Purkinje cell (primary cell): Measurements from ENCODE around the gene NT5DC1. TPM values are rescaled to one million over a fixed set of nuclear protein-coding genes. Genes with fewer than 3 reads are reported as not detected.

Experiments
- polyA plus RNA-seq: library from polyadenylated mRNA; unstranded; fragments of >200 nt; fragmentation: Nextera tagmentation; gene quantifications from 2 replicates; pipeline ENCODE4 v1.2.1, GENCODE V29; 2014

The NT5DC1 gene
- polyA plus RNA-seq: 21.5 and 31.7 TPM in 2 replicates

GRCh38 chr6:116100419-116101301, at the start of gene NT5DC1:
Gene NT5DC1, plus strand, starts transcription at chr6:116100853. Its CDS starts 78 bp downstream, at chr6:116100931.

DNA sequence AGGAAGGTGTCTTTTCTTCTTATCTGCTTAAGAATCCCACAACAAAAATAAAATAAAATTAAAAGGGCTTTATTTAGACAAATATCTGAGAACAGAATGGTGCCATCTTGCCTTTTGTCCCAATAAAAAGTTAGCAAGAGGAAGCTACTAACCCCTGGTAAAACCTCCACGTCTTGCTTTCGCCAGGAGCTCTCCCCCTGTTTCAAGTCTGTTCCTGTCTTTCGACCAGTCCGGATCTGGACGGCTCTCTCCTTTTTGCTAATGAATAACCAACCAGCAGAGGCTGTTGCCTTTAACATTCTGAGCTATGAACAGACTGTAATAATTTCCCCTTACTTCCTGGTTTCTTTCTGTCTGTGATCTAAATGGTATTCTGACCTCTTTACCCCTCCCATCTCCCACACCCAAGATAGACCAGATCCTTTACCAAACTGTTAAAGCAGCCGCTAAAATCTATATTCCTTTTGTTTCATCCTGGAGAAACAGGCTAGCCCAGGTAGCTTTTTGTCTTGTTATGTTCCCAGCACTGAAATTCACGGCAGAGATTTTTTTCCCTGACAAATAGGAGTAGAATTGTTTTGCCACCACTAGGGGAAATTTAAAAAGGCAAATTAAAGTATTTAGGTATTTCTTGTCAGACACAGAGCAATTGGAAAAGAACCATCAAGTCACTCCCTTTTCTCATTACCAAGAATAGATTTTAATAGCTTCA, 39.9 kb upstream of the NT5DC1 start, which contains the start of gene FRK:
Gene FRK (minus strand): TSS at position 320 of the 712 bp plus-strand sequence. CDS start 580 bp downstream, outside the sequence.

GRCh38 chr6:116126032-116126431, 25.4 kb downstream of the NT5DC1 start, which contains the start of gene COL10A1:
Gene COL10A1, minus strand, starts transcription at chr6:116126132. Its CDS starts 640 bp downstream, at chr6:116125492.

GRCh38 chr6:116253505-116254296, 153.0 kb downstream of the NT5DC1 start, which contains the start of gene TSPYL4:
Gene TSPYL4, minus strand, starts transcription at chr6:116254075. Its CDS starts 67 bp downstream, at chr6:116254008.

GRCh38 chr6:116279232-116280160, 178.8 kb downstream of the NT5DC1 start, which contains the start of gene TSPYL1:
Gene TSPYL1, minus strand, starts transcription at chr6:116279930. Its CDS starts 100 bp downstream, at chr6:116279830.

Other genes with a start within 250 kb of the NT5DC1 start
- gene FRK, start 40.0 kb upstream of the NT5DC1 start, polyA plus RNA-seq: 0.15 and 0.21 TPM in 2 replicates
- 0.09 and 3.7 TPM in 2 replicates for gene COL10A1, start 25.3 kb downstream of the NT5DC1 start, polyA plus RNA-seq
- gene TSPYL4, start 153.2 kb downstream of the NT5DC1 start, polyA plus RNA-seq: 73.9 and 95.4 TPM in 2 replicates
- 94.9 and 166 TPM in 2 replicates for gene TSPYL1, start 179.1 kb downstream of the NT5DC1 start, polyA plus RNA-seq